Measurements from ENCODE around the gene TINCR. TPM values are rescaled to one million over a fixed set of nuclear protein-coding genes. Genes with fewer than 3 reads are reported as not detected.

The TINCR gene
- total RNA-seq, 1 experiment from 2014 or later = 4.4 TPM

DNA sequence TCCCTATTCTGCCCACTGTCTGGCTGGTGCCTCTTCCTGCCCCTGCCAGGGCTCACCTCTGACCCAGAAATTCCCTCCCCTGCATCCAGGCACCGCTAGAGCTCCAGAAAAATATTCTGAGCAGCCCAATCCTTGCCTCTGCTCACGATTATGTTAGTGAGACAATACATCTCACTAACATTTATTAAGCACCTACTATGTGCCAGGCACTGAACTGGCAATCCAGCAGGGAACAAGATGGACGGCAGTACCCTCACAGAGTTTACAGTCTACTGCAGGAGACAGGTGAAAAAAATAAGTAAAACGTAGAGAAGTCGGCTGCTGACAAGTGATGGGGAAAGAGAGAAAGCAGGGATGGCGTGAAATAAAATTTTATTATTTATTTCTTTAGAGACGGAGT lies 5.5 kb downstream of the TINCR start:
- Histone ChIP-seq H3K79me2 (ENCODE audit: low read depth) (0 out of 2 replicates have a peak, but pooled peaks cover 4% of the 10 kb centered on the region), H3K4me3 (no peak overlapping the region), H3K4me1 (replicated peaks; ENCODE audit: insufficient read depth) (no peaks in the 10 kb centered on the region), H2AFZ (no peak overlapping the region), H3K4me2 (no peak overlapping the region), H3K27me3 (ENCODE audit: insufficient read depth, low read depth) (peaks cover 6% of the 10 kb centered on the region; the same call in 1 of the 2 replicates), H3K36me3 (ENCODE audit: low read depth) (no peaks in the 10 kb centered on the region), H3K9me3 (ENCODE audit: insufficient read depth, low read depth) (no peaks in the 10 kb centered on the region), H3F3A (ENCODE audit: insufficient read depth, low read depth) (peaks cover 3% of the 10 kb centered on the region; the same call in 1 of the 2 replicates), H3K9me2 (ENCODE audit: insufficient read depth) (no peaks in the 10 kb centered on the region), H3K27ac (no peak overlapping the region), H4K20me1 (ENCODE audit: insufficient read depth) (no peaks in the 10 kb centered on the region)
- CTCF ChIA-PET = no interaction called here
- no TSS peak for BruUV-seq (replicated peaks)
- TF ChIP-seq, protein P1, sequence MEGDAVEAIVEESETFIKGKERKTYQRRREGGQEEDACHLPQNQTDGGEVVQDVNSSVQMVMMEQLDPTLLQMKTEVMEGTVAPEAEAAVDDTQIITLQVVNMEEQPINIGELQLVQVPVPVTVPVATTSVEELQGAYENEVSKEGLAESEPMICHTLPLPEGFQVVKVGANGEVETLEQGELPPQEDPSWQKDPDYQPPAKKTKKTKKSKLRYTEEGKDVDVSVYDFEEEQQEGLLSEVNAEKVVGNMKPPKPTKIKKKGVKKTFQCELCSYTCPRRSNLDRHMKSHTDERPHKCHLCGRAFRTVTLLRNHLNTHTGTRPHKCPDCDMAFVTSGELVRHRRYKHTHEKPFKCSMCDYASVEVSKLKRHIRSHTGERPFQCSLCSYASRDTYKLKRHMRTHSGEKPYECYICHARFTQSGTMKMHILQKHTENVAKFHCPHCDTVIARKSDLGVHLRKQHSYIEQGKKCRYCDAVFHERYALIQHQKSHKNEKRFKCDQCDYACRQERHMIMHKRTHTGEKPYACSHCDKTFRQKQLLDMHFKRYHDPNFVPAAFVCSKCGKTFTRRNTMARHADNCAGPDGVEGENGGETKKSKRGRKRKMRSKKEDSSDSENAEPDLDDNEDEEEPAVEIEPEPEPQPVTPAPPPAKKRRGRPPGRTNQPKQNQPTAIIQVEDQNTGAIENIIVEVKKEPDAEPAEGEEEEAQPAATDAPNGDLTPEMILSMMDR (conservative IDR thresholded peaks at IDR 0.05) = no peak
- no peak for TF ChIP-seq EZH2 (IDR thresholded peaks at IDR 0.05; ENCODE audit: low read depth)
- intact Hi-C loops (cut with micrococcal nuclease; ENCODE audit: unreplicated experiment) = no loop called here
- no peak for DNase-seq
- POLR2A ChIA-PET (ENCODE audit: unreplicated experiment) = no interaction called here

DNA sequence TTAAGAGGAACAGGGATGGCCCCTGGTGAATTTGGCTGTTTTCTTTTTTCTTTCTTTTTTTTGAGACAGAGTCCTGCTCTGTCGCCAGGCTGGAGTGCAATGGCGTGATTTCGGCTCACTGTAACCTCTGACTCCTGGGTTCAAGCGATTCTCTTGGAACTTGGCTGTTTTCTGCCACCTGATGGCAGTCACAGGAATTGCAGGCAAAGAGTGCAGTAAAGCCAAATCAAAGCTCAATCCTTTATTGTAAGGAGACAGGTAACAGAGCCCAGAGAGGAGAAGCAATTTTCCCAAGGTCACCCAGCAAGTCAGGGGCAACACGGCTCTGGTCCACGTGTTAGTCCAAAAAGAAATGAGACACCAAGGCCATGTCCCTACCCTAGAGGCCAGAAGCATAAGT lies 6.2 kb downstream of the TINCR start:
- H3K36me3 ChIP-seq (ENCODE audit: low read depth) = no peaks in the 10 kb centered on the region
- no peaks in the 10 kb centered on the region for H4K20me1 ChIP-seq (ENCODE audit: insufficient read depth)
- POLR2A ChIA-PET (ENCODE audit: unreplicated experiment) = interaction anchor here (0.6 kb wide), 1 partner anchor 715 kb away, joined by 4 read pairs; no protein-coding TSS in a partner anchor
- no peak overlapping the region for H3K4me3 ChIP-seq
- H3K9me3 ChIP-seq (ENCODE audit: insufficient read depth, low read depth) = no peaks in the 10 kb centered on the region
- H3K79me2 ChIP-seq (ENCODE audit: low read depth) = 0 out of 2 replicates have a peak, but pooled peaks cover 4% of the 10 kb centered on the region
- H3K4me2 ChIP-seq = no peak overlapping the region
- no peak overlapping the region for H2AFZ ChIP-seq
- H3K9me2 ChIP-seq (ENCODE audit: insufficient read depth) = no peaks in the 10 kb centered on the region
- TF ChIP-seq EZH2 (IDR thresholded peaks at IDR 0.05; ENCODE audit: low read depth) = no peak
- TF ChIP-seq, protein P1 (conservative IDR thresholded peaks at IDR 0.05) = peak; percentile 75
- H3K4me1 ChIP-seq (replicated peaks; ENCODE audit: insufficient read depth) = no peaks in the 10 kb centered on the region
- CTCF ChIA-PET = no interaction called here
- H3K27ac ChIP-seq = no peak overlapping the region
- peaks cover 3% of the 10 kb centered on the region; the same call in 1 of the 2 replicates for H3F3A ChIP-seq (ENCODE audit: insufficient read depth, low read depth)
- no peaks in the 10 kb centered on the region for H3K27me3 ChIP-seq (ENCODE audit: insufficient read depth, low read depth)
- intact Hi-C loops (cut with micrococcal nuclease; ENCODE audit: unreplicated experiment) = no loop called here
- no peak for DNase-seq
- BruUV-seq (replicated peaks) = no TSS peak

DNA sequence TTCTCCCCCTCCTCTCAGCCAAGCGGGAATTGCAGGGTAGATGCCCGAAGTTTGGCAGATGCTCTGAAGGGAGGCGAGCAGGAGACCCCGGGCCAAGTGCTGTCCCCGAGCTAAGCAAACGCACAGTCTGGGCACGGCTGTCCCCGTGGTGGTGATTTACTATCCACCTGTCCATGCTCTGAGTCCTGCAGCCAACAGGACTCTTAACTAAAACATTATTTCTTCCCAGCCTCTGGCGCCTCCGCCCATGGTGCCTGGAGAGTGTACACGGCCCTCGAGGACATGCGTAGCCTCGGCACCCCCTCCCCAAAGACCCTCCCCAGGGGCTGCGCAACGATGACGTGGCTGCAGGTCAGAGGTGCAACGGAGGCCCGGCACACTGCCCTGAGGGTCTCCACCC lies 7.6 kb downstream of the TINCR start:
- H3K9me3 ChIP-seq (ENCODE audit: insufficient read depth, low read depth) = no peaks in the 10 kb centered on the region
- H3K4me1 ChIP-seq (replicated peaks; ENCODE audit: insufficient read depth) = no peaks in the 10 kb centered on the region
- no peak overlapping the region for H3K27ac ChIP-seq
- intact Hi-C loops (cut with micrococcal nuclease; ENCODE audit: unreplicated experiment) = no loop called here
- H3K9me2 ChIP-seq (ENCODE audit: insufficient read depth) = no peaks in the 10 kb centered on the region
- no peak for TF ChIP-seq EZH2 (IDR thresholded peaks at IDR 0.05; ENCODE audit: low read depth)
- TF ChIP-seq, protein P1 (conservative IDR thresholded peaks at IDR 0.05) = no peak
- H2AFZ ChIP-seq = no peak overlapping the region
- H3F3A ChIP-seq (ENCODE audit: insufficient read depth, low read depth) = peaks cover 3% of the 10 kb centered on the region; the same call in 1 of the 2 replicates
- H3K79me2 ChIP-seq (ENCODE audit: low read depth) = no peaks in the 10 kb centered on the region
- no peak for DNase-seq
- no peaks in the 10 kb centered on the region for H3K36me3 ChIP-seq (ENCODE audit: low read depth)
- H3K4me2 ChIP-seq = no peak overlapping the region
- no TSS peak for BruUV-seq (replicated peaks)
- H4K20me1 ChIP-seq (ENCODE audit: insufficient read depth) = no peaks in the 10 kb centered on the region
- ChIA-PET CTCF (no interaction called here), POLR2A (ENCODE audit: unreplicated experiment) (no interaction called here)
- no peaks in the 10 kb centered on the region for H3K27me3 ChIP-seq (ENCODE audit: insufficient read depth, low read depth)
- H3K4me3 ChIP-seq = no peak overlapping the region

Data from PC-9 (cell line).